Measurements from ENCODE around the gene OMG.
"Not testable (repeated sequence)": the region's sequence is repeated elsewhere in the genome, so short reads cannot be mapped to it uniquely, and the experiment has no call there.

OMG gene

DNA sequence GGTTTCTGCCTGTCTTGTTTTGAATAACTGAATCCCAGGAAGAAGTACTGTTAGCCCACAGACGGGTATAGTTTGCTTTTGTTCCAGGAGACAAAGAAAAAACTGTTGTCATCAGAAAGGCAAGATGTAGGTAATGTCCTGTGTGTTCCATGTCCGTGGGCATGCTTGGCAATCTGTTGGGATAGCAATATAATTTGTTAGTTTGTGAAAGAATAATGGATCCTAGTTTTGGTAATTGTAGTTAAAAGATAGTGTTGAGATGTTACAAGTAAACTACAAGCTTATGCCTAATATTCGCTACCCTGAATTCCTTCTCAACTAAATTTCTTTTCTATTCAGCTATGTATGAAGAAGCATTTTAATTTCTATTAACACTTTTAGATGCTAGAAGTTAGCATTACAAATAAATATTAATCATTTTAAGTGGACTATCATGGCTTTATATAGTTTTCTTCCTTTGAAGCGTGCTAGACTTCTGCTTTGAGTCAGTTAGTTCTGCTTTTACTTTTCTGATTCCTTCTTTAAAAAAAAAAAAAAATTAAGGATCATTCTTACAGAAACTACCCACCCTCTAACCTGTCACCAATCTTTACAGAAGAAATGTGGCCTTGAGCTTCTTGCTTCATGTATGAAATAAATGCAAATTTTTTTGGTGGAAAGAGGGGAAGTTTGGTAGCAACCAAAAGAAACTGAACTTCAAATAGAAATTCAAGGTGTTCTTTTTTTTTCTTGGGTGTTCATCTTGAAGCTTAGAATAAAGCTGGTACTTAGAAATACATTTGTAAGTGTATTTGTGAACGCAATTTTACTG, 22.0 kb upstream of the OMG start:
- no peak overlapping the region for H3K4me3 ChIP-seq (ENCODE audit: extremely low read depth, insufficient read depth, low read length, poor library complexity, severe bottlenecking)
- no peaks in the 10 kb centered on the region for H3K36me3 ChIP-seq (ENCODE audit: control insufficient read depth, insufficient read depth, low read length)
- 67 to 81% methylated on average over 2 to 3 of the region's 5 CpGs for WGBS, 2 experiments (ENCODE audit: insufficient coverage in 2 of 2)
- no peak overlapping the region for H3K27ac ChIP-seq (ENCODE audit: low read depth, low read length, severe bottlenecking)
- H3K4me1 ChIP-seq (ENCODE audit: control insufficient read depth, insufficient read depth, low read length, poor library complexity, severe bottlenecking), result no peaks in the 10 kb centered on the region
- no peaks in the 10 kb centered on the region for H3K9me3 ChIP-seq (ENCODE audit: control insufficient read depth, low read length)

DNA sequence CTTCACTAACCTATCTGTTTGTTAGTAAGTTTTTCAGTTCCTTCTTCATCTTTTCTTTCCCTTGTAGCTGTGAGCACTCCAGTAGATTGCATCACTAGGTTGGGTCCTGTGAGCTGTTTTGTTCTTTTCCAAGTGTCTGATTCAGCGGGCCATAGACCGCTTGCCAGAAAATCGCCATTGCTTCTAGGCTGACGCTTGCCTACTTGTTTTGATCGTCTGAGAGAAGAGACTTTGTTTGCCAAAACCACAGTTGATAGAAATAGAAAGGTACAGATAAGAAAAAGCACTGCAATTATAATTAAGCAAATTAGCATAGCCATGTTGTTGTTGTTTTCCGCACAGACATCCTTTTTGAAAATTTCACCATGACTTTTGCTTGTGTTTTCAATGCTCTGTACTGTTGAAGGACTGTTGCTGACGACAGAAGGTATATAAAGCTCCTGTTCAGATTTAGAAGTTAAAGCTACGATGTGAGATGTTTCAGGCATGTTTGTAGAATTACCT, 21.3 kb upstream of the OMG start:
- WGBS, 2 experiments (ENCODE audit: insufficient coverage in 2 of 2), result 90 to 100% methylated on average over 2 of the region's 8 CpGs
- Histone ChIP-seq H3K9me3 (ENCODE audit: control insufficient read depth, low read length) (no peaks in the 10 kb centered on the region), H3K4me3 (ENCODE audit: extremely low read depth, insufficient read depth, low read length, poor library complexity, severe bottlenecking) (no peak overlapping the region), H3K4me1 (ENCODE audit: control insufficient read depth, insufficient read depth, low read length, poor library complexity, severe bottlenecking) (no peaks in the 10 kb centered on the region), H3K36me3 (ENCODE audit: control insufficient read depth, insufficient read depth, low read length) (no peaks in the 10 kb centered on the region), H3K27ac (ENCODE audit: low read depth, low read length, severe bottlenecking) (no peak overlapping the region)

DNA sequence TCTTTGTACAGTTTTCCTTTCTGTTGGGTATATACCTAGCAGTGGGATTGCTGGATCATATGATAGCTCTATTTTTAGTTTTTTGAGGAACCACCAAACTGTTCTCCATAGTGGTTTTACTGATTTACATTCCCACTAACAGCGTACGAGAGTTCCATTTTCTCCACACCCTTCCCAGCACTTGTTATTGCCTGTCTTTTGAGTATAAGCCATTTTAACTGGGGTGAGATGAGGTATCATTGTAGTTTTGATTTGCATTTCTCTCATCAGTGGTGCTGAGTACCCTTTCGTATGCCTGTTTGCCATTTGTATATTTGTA, 17.7 kb upstream of the OMG start:
- Histone ChIP-seq H3K27ac (ENCODE audit: low read depth, low read length, severe bottlenecking) (no peak overlapping the region), H3K9me3 (ENCODE audit: control insufficient read depth, low read length) (no peaks in the 10 kb centered on the region), H3K4me1 (ENCODE audit: control insufficient read depth, insufficient read depth, low read length, poor library complexity, severe bottlenecking) (no peaks in the 10 kb centered on the region), H3K36me3 (ENCODE audit: control insufficient read depth, insufficient read depth, low read length) (no peaks in the 10 kb centered on the region), H3K4me3 (ENCODE audit: extremely low read depth, insufficient read depth, low read length, poor library complexity, severe bottlenecking) (no peak overlapping the region)
- no CpG with 5 or more reads among the region's 3 CpGs for WGBS, 2 experiments (ENCODE audit: insufficient coverage in 2 of 2)

DNA sequence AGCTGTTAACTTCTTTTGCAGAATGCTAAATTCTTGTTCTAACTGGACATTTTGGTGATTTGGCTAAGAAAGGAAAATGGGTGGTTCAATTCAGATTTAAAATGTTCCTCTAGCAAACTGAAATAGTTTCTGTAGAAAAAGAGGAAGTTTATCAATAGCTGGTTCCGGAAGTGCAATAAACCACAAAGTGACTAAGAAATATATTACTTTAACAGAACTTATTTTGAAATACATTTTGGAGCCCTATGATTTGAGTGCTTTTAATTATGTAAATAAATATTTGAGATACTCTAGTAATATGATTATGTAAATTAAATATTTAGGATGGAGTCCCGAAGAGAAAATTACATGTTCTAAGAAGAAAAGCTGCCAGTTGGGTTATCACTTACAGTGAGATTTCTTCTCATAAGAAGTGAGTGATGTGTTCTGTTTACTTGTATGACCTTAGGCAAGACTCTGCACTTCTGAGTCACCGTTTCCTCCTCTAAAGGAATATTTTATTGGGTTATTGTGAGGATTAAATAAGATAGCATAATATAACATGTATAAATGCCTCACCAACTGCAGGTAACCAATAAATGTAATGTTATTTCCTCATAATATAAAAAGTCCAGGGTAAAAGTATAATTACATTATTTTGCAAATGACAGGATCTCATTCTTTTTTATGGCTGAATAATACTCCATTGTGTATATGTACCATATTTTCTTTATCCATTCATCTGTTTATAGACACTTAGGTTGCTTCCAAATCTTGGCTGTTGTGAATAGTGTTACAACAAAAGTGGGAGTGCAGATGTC, 17.1 kb upstream of the OMG start, which contains the start of gene EVI2B:
Gene EVI2B, minus strand, starts transcription at position 73 of the 800 bp plus-strand sequence. CDS start 8,445 bp downstream, outside the sequence.
- H3K9me3 ChIP-seq (ENCODE audit: control insufficient read depth, low read length), result no peaks in the 10 kb centered on the region
- 83 to 100% methylated on average over 1 of the region's 3 CpGs for WGBS, 2 experiments (ENCODE audit: insufficient coverage in 2 of 2)
- no peaks in the 10 kb centered on the region for H3K4me1 ChIP-seq (ENCODE audit: control insufficient read depth, insufficient read depth, low read length, poor library complexity, severe bottlenecking)
- no peak within 1 kb of the TSS for H3K4me3 ChIP-seq (ENCODE audit: extremely low read depth, insufficient read depth, low read length, poor library complexity, severe bottlenecking)
- no peaks in the 10 kb centered on the region for H3K36me3 ChIP-seq (ENCODE audit: control insufficient read depth, insufficient read depth, low read length)
- H3K27ac ChIP-seq (ENCODE audit: low read depth, low read length, severe bottlenecking), result no peak within 1 kb of the TSS

DNA sequence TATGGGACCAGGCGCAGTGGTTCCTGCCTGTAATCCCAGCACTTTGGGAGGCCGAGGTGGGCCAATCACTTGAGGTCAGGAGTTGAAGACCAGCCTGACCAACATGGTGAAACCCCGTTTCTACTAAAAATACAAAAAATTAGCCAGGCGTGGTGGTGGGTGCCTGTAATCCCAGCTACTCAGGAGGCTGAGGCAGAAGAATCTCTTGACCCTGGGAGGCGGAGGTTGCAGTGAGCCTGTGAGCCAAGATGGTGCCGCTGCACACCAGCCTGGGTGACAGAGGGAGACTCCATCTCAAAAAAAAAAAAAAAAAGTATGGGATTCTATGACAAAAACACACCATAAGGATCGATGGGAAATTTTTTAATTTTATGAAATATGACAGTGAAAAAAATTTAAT, 15.2 kb upstream of the OMG start:
- not testable (repeated sequence) for H3K9me3 ChIP-seq (ENCODE audit: control insufficient read depth, low read length); H3K4me1 ChIP-seq (ENCODE audit: control insufficient read depth, insufficient read depth, low read length, poor library complexity, severe bottlenecking); H3K27ac ChIP-seq (ENCODE audit: low read depth, low read length, severe bottlenecking); H3K4me3 ChIP-seq (ENCODE audit: extremely low read depth, insufficient read depth, low read length, poor library complexity, severe bottlenecking); H3K36me3 ChIP-seq (ENCODE audit: control insufficient read depth, insufficient read depth, low read length)
- WGBS, 2 experiments (ENCODE audit: insufficient coverage in 2 of 2), result 87 to 98% methylated on average over 3 to 5 of the region's 7 CpGs

DNA sequence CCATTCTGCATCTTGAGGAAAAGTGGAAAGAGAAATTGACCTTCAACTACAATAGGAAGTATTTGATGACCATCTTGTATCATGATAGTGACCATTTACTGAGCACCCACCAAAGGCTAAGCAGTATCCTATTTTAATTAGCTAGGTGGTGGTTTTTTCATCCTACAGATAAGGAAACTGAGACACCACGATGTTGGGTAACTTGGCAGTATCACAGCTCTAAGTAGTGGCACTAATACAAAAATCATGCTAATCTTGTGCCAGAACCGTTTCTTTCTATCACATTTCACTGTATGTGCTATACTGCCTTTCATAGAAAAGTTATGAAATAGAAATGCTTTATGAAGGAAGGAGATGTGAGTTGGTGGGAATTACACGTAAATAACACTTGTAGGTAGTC, 14.5 kb upstream of the OMG start:
- no peak overlapping the region for H3K27ac ChIP-seq (ENCODE audit: low read depth, low read length, severe bottlenecking)
- H3K4me1 ChIP-seq (ENCODE audit: control insufficient read depth, insufficient read depth, low read length, poor library complexity, severe bottlenecking), result no peaks in the 10 kb centered on the region
- 92 to 100% methylated on average over 2 of the region's 3 CpGs for WGBS, 2 experiments (ENCODE audit: insufficient coverage in 2 of 2)
- no peak overlapping the region for H3K4me3 ChIP-seq (ENCODE audit: extremely low read depth, insufficient read depth, low read length, poor library complexity, severe bottlenecking)
- H3K36me3 ChIP-seq (ENCODE audit: control insufficient read depth, insufficient read depth, low read length), result no peaks in the 10 kb centered on the region
- H3K9me3 ChIP-seq (ENCODE audit: control insufficient read depth, low read length), result no peaks in the 10 kb centered on the region

DNA sequence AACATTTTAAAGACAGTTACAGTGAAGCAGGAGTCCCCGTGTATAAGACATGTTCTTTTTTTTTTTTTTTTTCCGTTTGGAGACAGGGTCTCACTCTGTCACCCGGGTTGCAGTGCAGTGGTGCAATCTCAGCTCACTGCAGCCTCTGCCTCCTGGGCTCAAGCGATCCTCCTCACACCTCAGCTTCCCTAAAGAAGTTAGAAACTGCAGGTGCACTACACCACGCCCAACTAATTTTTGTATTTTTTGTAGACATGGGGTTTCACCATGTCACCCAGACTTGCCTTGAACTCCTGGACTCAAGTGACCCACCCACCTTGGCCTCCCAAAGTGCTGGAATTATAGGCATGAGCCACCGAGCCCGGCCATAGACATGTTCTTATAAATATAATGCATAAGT, 13.8 kb upstream of the OMG start:
- no peaks in the 10 kb centered on the region for H3K9me3 ChIP-seq (ENCODE audit: control insufficient read depth, low read length)
- WGBS, 2 experiments (ENCODE audit: insufficient coverage in 2 of 2), result 100% methylated on average over 3 to 4 of the region's 7 CpGs
- no peak overlapping the region for H3K4me3 ChIP-seq (ENCODE audit: extremely low read depth, insufficient read depth, low read length, poor library complexity, severe bottlenecking)
- no peaks in the 10 kb centered on the region for H3K36me3 ChIP-seq (ENCODE audit: control insufficient read depth, insufficient read depth, low read length)
- H3K4me1 ChIP-seq (ENCODE audit: control insufficient read depth, insufficient read depth, low read length, poor library complexity, severe bottlenecking), result no peaks in the 10 kb centered on the region
- H3K27ac ChIP-seq (ENCODE audit: low read depth, low read length, severe bottlenecking), result no peak overlapping the region

DNA sequence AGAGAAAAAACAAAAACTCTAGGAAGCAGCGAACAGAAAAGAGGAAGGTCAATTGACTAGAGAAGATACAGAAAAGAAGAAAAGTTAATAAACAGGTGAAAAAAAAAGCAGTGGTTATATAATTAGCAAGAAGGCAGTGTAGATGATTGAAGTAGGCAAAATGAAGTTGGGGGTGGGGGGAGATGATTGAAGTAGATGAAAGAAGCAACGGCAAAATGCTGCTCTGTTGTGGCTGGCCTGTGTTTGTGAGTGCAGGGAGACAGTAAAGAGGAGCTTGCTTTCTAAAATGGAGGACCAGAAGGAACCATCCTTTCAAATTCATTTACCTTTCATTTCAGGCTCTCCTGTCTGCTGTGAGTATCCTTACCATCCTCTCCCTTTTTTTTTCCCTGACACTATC, 13.2 kb upstream of the OMG start:
- 55 to 64% methylated on average over 1 to 2 of the region's 2 CpGs for WGBS, 2 experiments (ENCODE audit: insufficient coverage in 2 of 2)
- Histone ChIP-seq H3K4me3 (ENCODE audit: extremely low read depth, insufficient read depth, low read length, poor library complexity, severe bottlenecking) (no peak overlapping the region), H3K9me3 (ENCODE audit: control insufficient read depth, low read length) (no peaks in the 10 kb centered on the region), H3K36me3 (ENCODE audit: control insufficient read depth, insufficient read depth, low read length) (no peaks in the 10 kb centered on the region), H3K4me1 (ENCODE audit: control insufficient read depth, insufficient read depth, low read length, poor library complexity, severe bottlenecking) (no peaks in the 10 kb centered on the region), H3K27ac (ENCODE audit: low read depth, low read length, severe bottlenecking) (no peak overlapping the region)

DNA sequence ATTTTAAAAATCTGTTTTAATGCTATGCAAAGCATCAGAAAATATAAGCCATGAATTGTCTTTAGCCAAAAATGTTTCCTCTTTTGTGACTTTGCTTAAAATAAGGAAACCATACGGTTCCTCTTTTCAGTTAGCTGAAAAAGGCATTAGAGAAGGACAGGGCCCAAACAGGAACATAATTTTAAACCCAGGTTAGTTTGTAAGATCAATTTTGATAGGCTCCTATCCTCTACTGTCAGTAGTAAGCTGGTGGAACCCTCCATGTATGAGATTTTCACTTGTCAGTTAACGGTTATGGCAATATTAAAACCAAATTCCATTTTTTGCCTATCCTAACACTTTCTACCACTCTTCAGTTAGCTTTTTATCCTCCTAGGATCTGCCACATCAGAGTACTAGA, 12.5 kb upstream of the OMG start:
- 100% methylated on average over 1 of the region's 2 CpGs for WGBS, 2 experiments (ENCODE audit: insufficient coverage in 2 of 2)
- no peaks in the 10 kb centered on the region for H3K9me3 ChIP-seq (ENCODE audit: control insufficient read depth, low read length)
- no peaks in the 10 kb centered on the region for H3K4me1 ChIP-seq (ENCODE audit: control insufficient read depth, insufficient read depth, low read length, poor library complexity, severe bottlenecking)
- H3K36me3 ChIP-seq (ENCODE audit: control insufficient read depth, insufficient read depth, low read length), result no peaks in the 10 kb centered on the region
- H3K27ac ChIP-seq (ENCODE audit: low read depth, low read length, severe bottlenecking), result no peak overlapping the region
- no peak overlapping the region for H3K4me3 ChIP-seq (ENCODE audit: extremely low read depth, insufficient read depth, low read length, poor library complexity, severe bottlenecking)

DNA sequence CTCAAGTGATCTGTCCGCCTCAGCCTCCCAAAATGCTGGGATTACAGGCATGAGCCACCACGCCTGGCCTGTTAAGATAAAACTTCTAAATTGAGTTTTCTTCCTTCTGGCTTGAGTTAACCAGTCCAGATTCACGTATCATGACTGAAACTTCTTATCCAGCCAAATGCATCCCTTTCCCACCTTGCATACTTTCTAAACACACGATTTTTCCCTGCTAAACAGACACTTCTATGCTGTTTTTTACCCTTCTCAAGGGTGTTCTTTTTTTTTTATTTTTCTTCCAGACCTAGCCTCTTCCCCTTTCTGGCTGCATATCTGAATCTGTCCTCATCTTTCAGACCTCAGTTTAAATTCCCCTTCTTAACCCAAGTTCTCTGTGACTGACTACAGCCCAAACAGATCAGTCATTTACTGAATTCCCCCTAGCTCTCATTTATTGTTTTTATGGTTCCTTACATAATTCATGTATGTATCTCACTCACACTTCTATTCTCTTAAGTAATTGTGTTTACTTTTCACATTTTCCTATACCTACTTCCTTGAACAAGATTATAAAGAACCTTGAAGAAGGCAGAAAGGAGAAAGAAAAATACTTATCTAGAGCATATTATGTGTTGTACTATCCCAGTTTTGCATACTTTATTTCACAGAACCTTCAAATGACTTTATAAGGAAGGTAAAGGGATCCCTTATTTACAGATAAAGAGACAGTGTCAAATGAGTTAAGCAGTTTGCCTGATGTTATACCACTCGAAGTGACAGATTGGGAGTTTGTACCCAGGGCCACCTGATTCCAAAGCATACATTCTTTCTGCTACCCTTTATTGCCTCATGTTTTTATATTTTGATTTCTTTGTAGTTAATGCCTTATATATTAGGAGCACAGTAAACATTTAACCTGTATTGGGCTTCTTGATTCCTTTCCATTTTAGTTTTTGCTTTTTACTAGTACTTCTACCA, 11.6 kb upstream of the OMG start:
- Histone ChIP-seq H3K36me3 (ENCODE audit: control insufficient read depth, insufficient read depth, low read length) (no peaks in the 10 kb centered on the region), H3K4me3 (ENCODE audit: extremely low read depth, insufficient read depth, low read length, poor library complexity, severe bottlenecking) (no peak overlapping the region), H3K27ac (ENCODE audit: low read depth, low read length, severe bottlenecking) (no peak overlapping the region), H3K9me3 (ENCODE audit: control insufficient read depth, low read length) (no peaks in the 10 kb centered on the region), H3K4me1 (ENCODE audit: control insufficient read depth, insufficient read depth, low read length, poor library complexity, severe bottlenecking) (no peaks in the 10 kb centered on the region)
- WGBS, 2 experiments (ENCODE audit: insufficient coverage in 2 of 2), result 86 to 87% methylated on average over 4 of the region's 5 CpGs
